GM19463 (cell line): Measurements from ENCODE around the gene MCC.

Experiments used
- ATAC-seq: cut with Tn5 transposase; IDR thresholded peaks from one replicate; pipeline ENCODE4 v1.9.1; 2021; ENCODE audit warnings: mild to moderate bottlenecking, moderate library complexity; ENCODE audit not compliant: unreplicated experiment

MCC gene

GRCh38 chr5:113042491-113043243, 445.6 kb downstream of the MCC start:
- no peak for ATAC-seq

- ATAC-seq: no peak
These were observed 447.5 kb downstream of the MCC start for GRCh38 chr5:113040672-113041260.

GRCh38 chr5:113039934-113040285, 448.3 kb downstream of the MCC start:
- ATAC-seq: no peak

GRCh38 chr5:113039229-113039933, 448.9 kb downstream of the MCC start:
- ATAC-seq: no peak

- no peak for ATAC-seq
These were observed 449.5 kb downstream of the MCC start for GRCh38 chr5:113038714-113039113.

- ATAC-seq: no peak
These were observed 450.1 kb downstream of the MCC start for GRCh38 chr5:113038136-113038535.

- no peak for ATAC-seq
These were observed 451.4 kb downstream of the MCC start for GRCh38 chr5:113036826-113037225.

GRCh38 chr5:113036321-113036720, 451.9 kb downstream of the MCC start:
- ATAC-seq: no peak

GRCh38 chr5:113035096-113035495, 453.2 kb downstream of the MCC start:
- no peak for ATAC-seq

GRCh38 chr5:113034182-113034773, 454.0 kb downstream of the MCC start:
- no peak for ATAC-seq

- ATAC-seq: no peak
These were observed 456.7 kb downstream of the MCC start for GRCh38 chr5:113031557-113031956.

- ATAC-seq: no peak
These were observed 457.1 kb downstream of the MCC start for GRCh38 chr5:113031104-113031503.

- no peak for ATAC-seq
These were observed 458.6 kb downstream of the MCC start for GRCh38 chr5:113029614-113030013.

- ATAC-seq: no peak
These were observed 460.8 kb downstream of the MCC start for GRCh38 chr5:113027431-113027830.

- no peak for ATAC-seq
These were observed 461.2 kb downstream of the MCC start for GRCh38 chr5:113027015-113027414.

- no peak for ATAC-seq
These were observed 462.0 kb downstream of the MCC start for GRCh38 chr5:113026211-113026610.

- ATAC-seq: no peak
These were observed 462.7 kb downstream of the MCC start for GRCh38 chr5:113025596-113025995.

GRCh38 chr5:113024076-113024697, 464.1 kb downstream of the MCC start:
- no peak for ATAC-seq

- peak; percentile 86 for ATAC-seq
These were observed 465.6 kb downstream of the MCC start for GRCh38 chr5:113022661-113023060.

GRCh38 chr5:113020461-113021273, 467.6 kb downstream of the MCC start:
- no peak for ATAC-seq
